ENCODE data around the gene GATA5.

GATA5 gene

DNA sequence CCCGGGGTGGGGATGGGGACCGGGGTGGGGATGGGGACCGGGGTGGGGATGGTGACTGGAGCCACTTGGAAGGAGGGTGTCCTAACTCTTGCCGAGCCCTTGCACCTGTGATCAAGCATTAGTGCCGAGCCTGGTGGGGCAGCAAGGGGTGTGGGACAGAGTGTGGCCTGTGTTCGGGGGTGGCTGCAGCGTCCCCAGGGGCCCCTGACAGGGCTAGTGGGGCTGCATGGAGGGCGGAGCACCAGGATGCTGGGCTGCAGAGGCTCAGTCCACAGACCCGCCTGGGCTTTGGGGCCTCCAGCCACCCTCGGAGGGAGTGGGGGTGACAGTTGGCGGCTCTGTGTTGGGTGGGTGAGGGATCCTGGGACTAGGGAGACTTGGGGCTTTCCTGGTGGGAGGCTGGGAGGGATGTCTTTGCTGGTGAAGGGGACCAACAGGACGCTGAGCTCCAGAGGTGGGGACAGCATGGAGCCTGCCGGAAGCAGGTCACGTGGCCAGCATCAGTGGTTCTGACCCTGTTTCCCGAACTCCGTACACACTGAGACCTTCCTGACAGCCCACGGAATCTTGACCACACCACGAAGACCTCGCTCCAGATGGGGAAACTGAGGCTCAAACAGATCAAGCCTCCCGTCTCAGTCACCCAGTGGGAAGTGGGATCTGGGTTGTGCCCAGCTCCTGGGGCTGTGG is 53.0 kb downstream of the GATA5 start:
- no peak overlapping the region for H3K4me3 ChIP-seq
- no peak overlapping the region for H3K27ac ChIP-seq

- no peak overlapping the region for H3K27ac ChIP-seq
- no peak overlapping the region for H3K4me3 ChIP-seq
These were observed 54.1 kb downstream of the GATA5 start for GRCh38 chr20:62421716-62421990.

GRCh38 chr20:62420846-62421715 is 54.7 kb downstream of the GATA5 start:
- H3K27ac ChIP-seq, result no peak overlapping the region
- H3K4me3 ChIP-seq, result no peak overlapping the region

- Histone ChIP-seq H3K4me3 (no peak overlapping the region), H3K27ac (no peak overlapping the region)
These were observed 56.0 kb downstream of the GATA5 start for GRCh38 chr20:62419759-62420158.

DNA sequence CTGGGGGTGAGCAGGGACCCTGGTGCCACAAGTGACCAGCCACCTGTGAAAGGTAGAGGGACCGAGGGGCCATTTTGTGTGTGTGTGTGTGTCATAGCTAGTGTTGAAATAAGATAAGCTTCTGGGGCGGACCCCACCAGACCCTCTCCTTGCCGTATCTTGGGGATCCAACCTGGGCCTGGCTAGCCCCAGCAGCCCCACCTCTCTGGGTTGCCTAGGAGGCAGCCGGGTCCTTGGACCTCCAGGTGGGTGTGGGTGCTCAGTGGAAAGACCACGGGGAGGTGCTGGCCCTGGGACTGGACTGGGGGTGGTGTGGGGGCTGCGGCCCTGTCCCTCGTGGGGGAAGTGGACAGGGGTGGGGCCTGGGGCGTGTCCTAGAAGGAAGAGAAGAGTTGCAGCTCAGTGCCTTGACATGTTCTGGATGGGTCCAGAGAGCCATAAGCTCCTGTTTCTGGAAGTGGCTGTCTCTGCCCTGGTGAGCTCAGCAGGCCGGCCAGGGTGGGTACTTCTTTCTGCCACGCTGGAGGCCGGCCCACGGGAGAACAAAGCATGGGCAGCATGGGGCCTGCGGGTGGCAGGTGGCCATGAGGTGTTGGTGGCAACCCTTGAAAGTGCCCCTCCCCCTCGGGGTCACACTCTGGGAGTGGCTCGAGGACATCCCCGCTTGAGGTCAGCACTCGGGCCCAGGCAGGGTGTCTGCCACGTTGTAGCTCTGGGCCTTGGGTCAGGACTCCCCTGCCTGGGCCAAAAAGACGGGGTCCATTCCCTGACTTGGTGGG is 56.9 kb downstream of the GATA5 start:
- no peak overlapping the region for H3K27ac ChIP-seq
- no peak overlapping the region for H3K4me3 ChIP-seq

DNA sequence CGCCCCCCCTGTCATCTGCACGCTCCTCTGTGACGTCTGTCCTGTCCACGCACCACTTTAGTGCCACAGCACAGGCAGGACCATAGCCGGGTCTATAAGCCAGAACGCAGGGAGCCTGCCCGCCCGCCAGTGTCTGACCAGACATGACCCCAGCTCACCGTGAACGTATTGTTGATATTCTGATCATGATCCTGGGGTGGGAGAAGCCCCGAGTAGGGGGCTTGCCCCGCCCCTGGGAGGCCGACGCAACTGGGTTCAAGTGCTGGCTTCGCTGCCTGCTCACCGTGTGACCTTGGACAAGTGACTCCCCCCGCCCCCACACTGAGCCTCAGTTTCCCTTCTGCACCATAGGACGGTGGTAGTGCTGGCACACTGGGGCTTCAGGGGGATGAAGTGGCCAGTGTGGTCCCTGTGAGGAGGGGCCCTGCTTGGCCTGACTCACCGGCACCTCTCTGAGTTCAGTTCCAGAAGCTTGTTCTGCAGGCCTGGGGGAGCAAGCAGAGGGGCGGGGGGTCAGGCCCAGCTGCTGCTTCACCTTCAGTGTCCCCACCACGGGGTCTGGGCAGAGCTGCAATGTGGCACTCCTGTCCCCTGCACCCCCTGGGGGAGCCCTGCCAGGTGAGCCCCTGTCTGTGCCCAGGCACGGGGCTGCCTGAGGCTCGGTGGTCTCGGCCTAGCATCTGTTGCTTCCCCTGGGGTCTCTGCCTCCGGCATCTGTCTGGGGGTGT is 57.6 kb downstream of the GATA5 start:
- H3K4me3 ChIP-seq, result no peak overlapping the region
- no peak overlapping the region for H3K27ac ChIP-seq

DNA sequence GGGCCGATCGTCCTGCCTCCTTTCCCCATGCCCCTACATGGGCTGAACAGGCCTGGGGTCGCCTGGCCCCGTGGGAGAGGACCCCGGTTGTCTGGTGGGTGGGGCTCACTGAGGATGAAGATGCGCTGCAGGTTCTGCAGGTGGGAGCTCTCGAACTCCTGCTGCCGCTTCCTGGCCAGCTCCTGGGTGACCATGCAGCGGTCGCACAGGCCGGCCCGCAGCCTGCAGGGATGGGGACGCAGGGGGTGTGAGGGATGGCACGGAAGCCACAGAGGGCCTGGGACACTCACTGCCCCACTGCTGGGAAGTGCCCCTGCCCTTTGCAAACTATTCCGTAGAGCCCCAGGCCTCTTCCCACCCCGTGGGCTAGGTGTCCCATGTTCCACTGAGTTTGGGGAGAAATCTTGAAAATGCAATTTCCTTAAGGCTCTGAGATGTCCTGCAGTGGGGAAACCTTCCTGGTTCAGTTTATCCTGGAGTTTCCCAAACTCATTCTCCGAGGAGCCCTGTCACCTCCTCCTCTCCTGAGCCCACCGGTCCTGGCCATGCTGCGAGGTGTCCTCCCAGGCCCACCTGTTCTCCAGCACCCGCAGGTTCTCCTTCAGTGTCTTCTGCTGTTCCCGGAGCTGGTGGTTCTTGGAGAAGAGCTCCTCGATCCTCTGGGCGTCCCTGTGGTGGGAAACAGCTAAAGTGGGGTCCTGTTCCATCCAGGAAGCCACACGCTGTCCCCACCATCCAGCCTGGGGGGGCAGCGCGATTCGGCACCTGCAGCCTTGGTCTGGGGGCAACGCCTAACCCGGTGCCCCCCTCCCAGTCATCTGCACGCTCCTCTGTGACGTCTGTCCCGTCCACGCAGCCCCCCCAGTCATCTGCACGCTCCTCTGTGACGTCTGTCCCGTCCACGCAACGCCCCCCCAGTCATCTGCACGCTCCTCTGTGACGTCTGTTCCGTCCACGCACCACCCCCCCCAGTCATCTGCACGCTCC is 58.9 kb downstream of the GATA5 start:
- Histone ChIP-seq H3K27ac (no peak overlapping the region), H3K4me3 (no peak overlapping the region)

GRCh38 chr20:62415354-62416111 is 60.3 kb downstream of the GATA5 start:
- H3K4me3 ChIP-seq, result no peak overlapping the region
- H3K27ac ChIP-seq, result no peak overlapping the region

GRCh38 chr20:62413896-62414481 is 61.8 kb downstream of the GATA5 start:
- H3K27ac ChIP-seq, result no peak overlapping the region
- H3K4me3 ChIP-seq, result no peak overlapping the region
